GM18870 (cell line): ENCODE measurements around the gene SENP1.

ENCODE experiments used
- ATAC-seq: cut with Tn5 transposase; IDR thresholded peaks from one replicate; pipeline ENCODE4 v1.9.1; 2021; ENCODE audit warnings: moderate library complexity; ENCODE audit not compliant: unreplicated experiment

SENP1 gene

GRCh38 chr12:48037267-48037915, 68.5 kb downstream of the SENP1 start:
- ATAC-seq, result no peak

GRCh38 chr12:48036818-48037217, 69.1 kb downstream of the SENP1 start:
- ATAC-seq, result no peak

GRCh38 chr12:48034835-48035805, 70.8 kb downstream of the SENP1 start:
- no peak for ATAC-seq

GRCh38 chr12:48033451-48033850, 72.4 kb downstream of the SENP1 start:
- no peak for ATAC-seq

GRCh38 chr12:48032597-48032996, 73.3 kb downstream of the SENP1 start:
- no peak for ATAC-seq

GRCh38 chr12:48031135-48031960, 74.5 kb downstream of the SENP1 start:
- ATAC-seq, result no peak

DNA sequence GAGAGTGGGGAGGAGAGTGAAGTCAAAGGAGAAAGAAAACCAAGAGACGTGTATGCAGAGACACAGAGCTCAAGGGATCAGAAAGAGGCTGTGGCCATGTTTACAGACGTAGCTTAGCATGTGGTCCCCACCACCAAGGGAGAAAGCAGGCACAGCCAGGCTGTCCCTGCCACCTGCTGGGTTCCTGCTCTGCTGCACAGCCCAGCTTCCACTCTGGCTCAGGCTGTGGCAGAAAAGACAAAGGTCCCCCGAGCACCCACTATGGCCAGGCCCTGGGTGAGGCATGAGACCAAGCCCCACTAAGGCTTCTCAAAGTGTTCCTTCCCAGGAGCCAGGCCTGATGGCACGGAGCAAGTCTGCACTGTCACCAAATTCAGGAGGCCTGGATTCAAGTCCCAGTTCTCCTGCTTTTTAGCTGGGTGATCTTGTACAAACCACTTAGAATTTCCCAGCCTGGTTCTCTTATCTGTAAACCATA, 75.7 kb downstream of the SENP1 start:
- ATAC-seq, result no peak

- no peak for ATAC-seq
These were observed 76.2 kb downstream of the SENP1 start for GRCh38 chr12:48029491-48030172.

- no peak for ATAC-seq
These were observed 77.1 kb downstream of the SENP1 start for GRCh38 chr12:48028541-48029431.

GRCh38 chr12:48027183-48028002, 78.5 kb downstream of the SENP1 start:
- ATAC-seq, result no peak

GRCh38 chr12:48026060-48026827, 79.6 kb downstream of the SENP1 start:
- ATAC-seq, result no peak

DNA sequence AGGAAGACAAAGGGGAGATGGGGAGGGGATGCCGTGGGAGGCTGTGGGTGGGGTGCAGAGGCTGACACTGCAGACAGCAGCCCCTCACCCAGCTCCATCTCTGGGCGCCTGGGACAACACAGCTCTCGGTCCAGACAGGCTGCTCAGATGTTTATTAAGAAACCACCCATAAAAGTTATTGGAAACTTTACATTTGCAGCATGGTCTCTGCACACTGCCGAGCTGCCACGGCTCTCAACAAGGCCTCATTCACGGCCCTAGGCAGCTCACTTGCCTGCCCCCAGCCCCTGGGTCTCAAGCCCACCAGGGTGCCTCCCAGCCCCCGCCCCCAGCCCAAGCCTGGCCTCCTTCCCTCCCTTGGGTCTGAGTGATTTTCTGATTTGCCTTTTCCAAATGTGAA, 80.6 kb downstream of the SENP1 start:
- no peak for ATAC-seq

DNA sequence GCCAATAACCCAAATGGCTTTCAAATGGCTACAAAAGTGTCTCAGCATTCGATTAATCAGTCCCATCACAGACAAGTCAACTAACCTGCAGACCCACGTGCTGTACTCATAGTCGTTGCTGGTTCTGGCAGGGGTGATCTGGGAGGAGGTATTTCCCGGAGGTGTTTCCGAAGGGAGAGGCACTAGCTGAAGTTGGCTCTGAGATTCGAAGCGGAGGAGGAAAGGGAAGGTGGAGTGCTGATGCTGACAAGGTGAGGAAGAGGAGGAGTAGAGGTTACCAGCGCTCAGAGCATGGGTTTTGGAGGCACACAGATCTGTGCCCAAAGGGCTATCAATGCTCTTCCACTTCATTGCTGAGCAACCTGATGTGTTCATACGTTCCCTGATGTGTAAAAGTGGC, 81.1 kb downstream of the SENP1 start:
- no peak for ATAC-seq

DNA sequence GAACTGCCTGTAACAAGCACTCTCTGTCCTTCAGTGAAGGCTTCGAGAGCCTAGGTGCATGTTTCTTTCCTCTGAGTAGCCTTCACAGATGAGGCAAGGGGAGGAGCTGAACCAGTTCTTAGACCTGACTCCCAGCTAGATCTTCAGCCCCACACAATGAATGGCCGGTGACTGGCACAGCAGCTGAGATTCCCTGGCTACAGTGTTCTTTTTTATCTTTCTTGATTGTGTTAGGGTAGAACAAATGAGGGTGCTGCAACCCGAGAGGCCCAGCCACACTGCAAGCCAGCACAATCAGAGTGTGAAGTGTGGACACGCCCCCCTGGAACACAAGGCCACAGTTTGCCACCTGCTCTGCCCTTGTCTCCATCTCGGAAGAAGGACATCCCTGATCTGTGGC, 82.5 kb downstream of the SENP1 start:
- no peak for ATAC-seq

DNA sequence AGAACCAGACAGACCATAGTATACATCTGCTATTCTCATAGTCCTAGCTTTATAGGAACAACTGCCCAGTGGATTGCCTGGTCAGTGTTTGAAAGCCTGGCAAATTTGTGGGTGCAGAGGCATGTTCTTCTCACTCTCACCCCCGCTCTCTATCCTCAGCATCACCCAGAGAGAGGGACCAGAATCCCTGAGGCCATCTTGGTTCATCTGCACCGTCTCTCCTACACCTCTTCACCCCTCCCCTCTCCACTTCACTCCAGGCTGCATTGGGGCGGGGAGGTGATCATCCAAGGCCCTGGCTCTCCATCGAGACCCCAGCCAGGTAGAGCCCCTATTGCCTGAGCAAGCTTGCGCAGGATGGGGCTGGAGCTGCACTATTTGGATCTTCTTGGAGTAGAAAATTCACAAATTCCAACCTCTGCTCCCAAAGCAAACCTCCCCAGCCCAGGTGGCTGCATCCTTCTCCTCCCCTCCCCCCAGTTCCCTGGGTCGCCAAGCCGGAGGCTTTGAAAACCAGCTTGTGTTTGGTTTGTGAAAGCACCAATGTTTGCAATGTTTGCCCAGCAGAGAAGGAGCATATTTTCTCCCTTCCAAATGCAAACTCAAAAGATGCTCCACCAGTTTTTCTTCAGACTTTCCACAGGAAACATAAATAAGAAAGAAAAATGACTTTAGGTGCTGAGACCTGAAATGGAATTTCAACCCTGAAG, 83.0 kb downstream of the SENP1 start:
- no peak for ATAC-seq

- ATAC-seq, result no peak
These were observed 83.7 kb downstream of the SENP1 start for GRCh38 chr12:48022180-48022521.

DNA sequence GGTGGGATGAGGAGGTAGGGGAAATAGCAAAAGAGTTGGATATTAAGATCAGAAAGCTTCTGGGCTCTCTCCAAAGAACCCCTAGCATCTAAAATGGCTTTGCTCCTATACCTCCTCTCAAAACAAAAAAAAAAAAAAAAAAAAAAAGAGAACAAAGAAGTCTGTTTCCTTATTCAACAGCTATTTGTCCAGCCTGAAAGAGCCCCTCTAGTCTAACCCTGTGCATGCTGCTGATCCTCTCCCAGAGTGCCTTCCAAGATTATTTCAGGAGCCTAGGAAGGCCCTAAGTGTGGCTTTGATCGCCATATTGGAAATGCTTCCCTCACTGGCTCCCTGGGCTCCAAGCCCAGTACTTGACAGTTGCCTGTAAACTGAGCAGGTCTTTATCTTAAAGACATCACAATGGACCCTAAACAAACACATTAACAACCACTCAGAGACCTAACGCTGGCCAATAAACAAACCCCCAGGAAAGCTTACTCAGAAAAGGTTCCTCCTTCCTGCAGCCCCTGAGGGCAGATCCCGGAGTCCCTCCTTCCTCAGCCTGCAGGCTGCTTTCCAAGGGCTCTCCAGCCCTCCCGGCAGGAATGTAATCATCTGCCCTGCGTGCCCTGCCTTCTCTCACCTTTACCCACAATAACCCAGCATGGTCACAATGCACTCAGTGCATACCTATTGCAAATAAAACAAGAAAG, 84.2 kb downstream of the SENP1 start:
- ATAC-seq, result no peak
